ENCODE results near the gene THRB.

THRB gene

GRCh38 chr3:24387493-24387892 lies 107.2 kb downstream of the THRB start:
- H3K9ac ChIP-seq (ENCODE audit: low read depth in 1 of 2, low read length in 2 of 2): no peak overlapping the region
- no peak overlapping the region for H3K4me3 ChIP-seq (ENCODE audit: low read depth in 1 of 2, low read length in 2 of 2)
- no peaks in the 10 kb centered on the region for H3K27me3 ChIP-seq (ENCODE audit: control insufficient read depth in 1 of 2, insufficient read depth in 2 of 2, low read length in 2 of 2)
- peaks cover 4 to 7% of the 10 kb centered on the region in 2 donors for H3K4me1 ChIP-seq (ENCODE audit: control insufficient read depth in 1 of 2, insufficient read depth in 2 of 2, low read length in 2 of 2)
- no peaks in the 10 kb centered on the region for H3K36me3 ChIP-seq (ENCODE audit: control insufficient read depth in 1 of 2, insufficient read depth in 2 of 2, low read length in 2 of 2)
- H3K9me3 ChIP-seq (ENCODE audit: control insufficient read depth in 1 of 2, low read length in 2 of 2): no peaks in the 10 kb centered on the region
- no peak overlapping the region for H3K27ac ChIP-seq (ENCODE audit: low read depth, low read length)

GRCh38 chr3:24387000-24387399 lies 107.7 kb downstream of the THRB start:
- peaks cover 4 to 7% of the 10 kb centered on the region in 2 donors for H3K4me1 ChIP-seq (ENCODE audit: control insufficient read depth in 1 of 2, insufficient read depth in 2 of 2, low read length in 2 of 2)
- H3K27me3 ChIP-seq (ENCODE audit: control insufficient read depth in 1 of 2, insufficient read depth in 2 of 2, low read length in 2 of 2): no peaks in the 10 kb centered on the region
- H3K9ac ChIP-seq (ENCODE audit: low read depth in 1 of 2, low read length in 2 of 2): no peak overlapping the region
- no peaks in the 10 kb centered on the region for H3K36me3 ChIP-seq (ENCODE audit: control insufficient read depth in 1 of 2, insufficient read depth in 2 of 2, low read length in 2 of 2)
- H3K27ac ChIP-seq (ENCODE audit: low read depth, low read length): no peak overlapping the region
- H3K4me3 ChIP-seq (ENCODE audit: low read depth in 1 of 2, low read length in 2 of 2): no peak overlapping the region
- H3K9me3 ChIP-seq (ENCODE audit: control insufficient read depth in 1 of 2, low read length in 2 of 2): no peaks in the 10 kb centered on the region

GRCh38 chr3:24386458-24386857 lies 108.2 kb downstream of the THRB start:
- no peaks in the 10 kb centered on the region for H3K36me3 ChIP-seq (ENCODE audit: control insufficient read depth in 1 of 2, insufficient read depth in 2 of 2, low read length in 2 of 2)
- H3K4me1 ChIP-seq (ENCODE audit: control insufficient read depth in 1 of 2, insufficient read depth in 2 of 2, low read length in 2 of 2): peaks cover 4 to 7% of the 10 kb centered on the region in 2 donors
- no peaks in the 10 kb centered on the region for H3K27me3 ChIP-seq (ENCODE audit: control insufficient read depth in 1 of 2, insufficient read depth in 2 of 2, low read length in 2 of 2)

GRCh38 chr3:24385012-24385615 lies 109.5 kb downstream of the THRB start:
- H3K27me3 ChIP-seq (ENCODE audit: control insufficient read depth in 1 of 2, insufficient read depth in 2 of 2, low read length in 2 of 2): no peaks in the 10 kb centered on the region
- no peak overlapping the region for H3K4me3 ChIP-seq (ENCODE audit: low read depth in 1 of 2, low read length in 2 of 2)
- H3K36me3 ChIP-seq (ENCODE audit: control insufficient read depth in 1 of 2, insufficient read depth in 2 of 2, low read length in 2 of 2): no peaks in the 10 kb centered on the region
- H3K9ac ChIP-seq (ENCODE audit: low read depth in 1 of 2, low read length in 2 of 2): no peak overlapping the region
- no peaks in the 10 kb centered on the region for H3K9me3 ChIP-seq (ENCODE audit: control insufficient read depth in 1 of 2, low read length in 2 of 2)
- H3K27ac ChIP-seq (ENCODE audit: low read depth, low read length): no peak overlapping the region
- H3K4me1 ChIP-seq (ENCODE audit: control insufficient read depth in 1 of 2, insufficient read depth in 2 of 2, low read length in 2 of 2): peaks cover 0 to 6% of the 10 kb centered on the region in 2 donors

More at GRCh38 chr3:24386458-24386857, 108.2 kb downstream of the THRB start:
- H3K27ac ChIP-seq (ENCODE audit: low read depth, low read length): no peak overlapping the region
- no peaks in the 10 kb centered on the region for H3K9me3 ChIP-seq (ENCODE audit: control insufficient read depth in 1 of 2, low read length in 2 of 2)
- no peak overlapping the region for H3K4me3 ChIP-seq (ENCODE audit: low read depth in 1 of 2, low read length in 2 of 2)
- H3K9ac ChIP-seq (ENCODE audit: low read depth in 1 of 2, low read length in 2 of 2): no peak overlapping the region

- H3K9me3 ChIP-seq (ENCODE audit: control insufficient read depth in 1 of 2, low read length in 2 of 2): no peaks in the 10 kb centered on the region
- no peaks in the 10 kb centered on the region for H3K4me1 ChIP-seq (ENCODE audit: control insufficient read depth in 1 of 2, insufficient read depth in 2 of 2, low read length in 2 of 2)
- no peaks in the 10 kb centered on the region for H3K36me3 ChIP-seq (ENCODE audit: control insufficient read depth in 1 of 2, insufficient read depth in 2 of 2, low read length in 2 of 2)
- H3K27me3 ChIP-seq (ENCODE audit: control insufficient read depth in 1 of 2, insufficient read depth in 2 of 2, low read length in 2 of 2): no peaks in the 10 kb centered on the region
- H3K9ac ChIP-seq (ENCODE audit: low read depth in 1 of 2, low read length in 2 of 2): no peak overlapping the region
- no peak overlapping the region for H3K4me3 ChIP-seq (ENCODE audit: low read depth in 1 of 2, low read length in 2 of 2)
- H3K27ac ChIP-seq (ENCODE audit: low read depth, low read length): no peak overlapping the region
These were observed 112.0 kb downstream of the THRB start for GRCh38 chr3:24382647-24383046.

- Histone ChIP-seq H3K27ac (ENCODE audit: low read depth, low read length) (no peak overlapping the region), H3K27me3 (ENCODE audit: control insufficient read depth in 1 of 2, insufficient read depth in 2 of 2, low read length in 2 of 2) (no peaks in the 10 kb centered on the region), H3K9ac (ENCODE audit: low read depth in 1 of 2, low read length in 2 of 2) (no peak overlapping the region), H3K36me3 (ENCODE audit: control insufficient read depth in 1 of 2, insufficient read depth in 2 of 2, low read length in 2 of 2) (no peaks in the 10 kb centered on the region), H3K4me3 (ENCODE audit: low read depth in 1 of 2, low read length in 2 of 2) (no peak overlapping the region), H3K4me1 (ENCODE audit: control insufficient read depth in 1 of 2, insufficient read depth in 2 of 2, low read length in 2 of 2) (peaks cover under 1 to 3% of the 10 kb centered on the region in 2 donors), H3K9me3 (ENCODE audit: control insufficient read depth in 1 of 2, low read length in 2 of 2) (no peaks in the 10 kb centered on the region)
These were observed 114.7 kb downstream of the THRB start for GRCh38 chr3:24379936-24380335.

GRCh38 chr3:24378313-24378712 lies 116.3 kb downstream of the THRB start:
- Histone ChIP-seq H3K36me3 (ENCODE audit: control insufficient read depth in 1 of 2, insufficient read depth in 2 of 2, low read length in 2 of 2) (no peaks in the 10 kb centered on the region), H3K27me3 (ENCODE audit: control insufficient read depth in 1 of 2, insufficient read depth in 2 of 2, low read length in 2 of 2) (no peaks in the 10 kb centered on the region), H3K9ac (ENCODE audit: low read depth in 1 of 2, low read length in 2 of 2) (no peak overlapping the region), H3K27ac (ENCODE audit: low read depth, low read length) (no peak overlapping the region), H3K4me3 (ENCODE audit: low read depth in 1 of 2, low read length in 2 of 2) (no peak overlapping the region), H3K9me3 (ENCODE audit: control insufficient read depth in 1 of 2, low read length in 2 of 2) (no peaks in the 10 kb centered on the region), H3K4me1 (ENCODE audit: control insufficient read depth in 1 of 2, insufficient read depth in 2 of 2, low read length in 2 of 2) (peaks cover 3 to 4% of the 10 kb centered on the region in 2 donors)

GRCh38 chr3:24377218-24377993 lies 117.2 kb downstream of the THRB start:
- no peak overlapping the region for H3K4me3 ChIP-seq (ENCODE audit: low read depth in 1 of 2, low read length in 2 of 2)
- no peaks in the 10 kb centered on the region for H3K9me3 ChIP-seq (ENCODE audit: control insufficient read depth in 1 of 2, low read length in 2 of 2)
- no peak overlapping the region for H3K9ac ChIP-seq (ENCODE audit: low read depth in 1 of 2, low read length in 2 of 2)
- H3K27me3 ChIP-seq (ENCODE audit: control insufficient read depth in 1 of 2, insufficient read depth in 2 of 2, low read length in 2 of 2): no peaks in the 10 kb centered on the region
- H3K4me1 ChIP-seq (ENCODE audit: control insufficient read depth in 1 of 2, insufficient read depth in 2 of 2, low read length in 2 of 2): peaks cover 3 to 4% of the 10 kb centered on the region in 2 donors
- no peak overlapping the region for H3K27ac ChIP-seq (ENCODE audit: low read depth, low read length)
- no peaks in the 10 kb centered on the region for H3K36me3 ChIP-seq (ENCODE audit: control insufficient read depth in 1 of 2, insufficient read depth in 2 of 2, low read length in 2 of 2)

- peaks cover 3 to 4% of the 10 kb centered on the region in 2 donors for H3K4me1 ChIP-seq (ENCODE audit: control insufficient read depth in 1 of 2, insufficient read depth in 2 of 2, low read length in 2 of 2)
- no peak overlapping the region for H3K27ac ChIP-seq (ENCODE audit: low read depth, low read length)
- H3K4me3 ChIP-seq (ENCODE audit: low read depth in 1 of 2, low read length in 2 of 2): no peak overlapping the region
These were observed 118.7 kb downstream of the THRB start for GRCh38 chr3:24375947-24376384.

GRCh38 chr3:24374801-24375200 lies 119.8 kb downstream of the THRB start:
- Histone ChIP-seq H3K4me1 (ENCODE audit: control insufficient read depth in 1 of 2, insufficient read depth in 2 of 2, low read length in 2 of 2) (peaks cover 3 to 4% of the 10 kb centered on the region in 2 donors), H3K27me3 (ENCODE audit: control insufficient read depth in 1 of 2, insufficient read depth in 2 of 2, low read length in 2 of 2) (peaks cover 0 to 4% of the 10 kb centered on the region in 2 donors), H3K27ac (ENCODE audit: low read depth, low read length) (no peak overlapping the region), H3K9me3 (ENCODE audit: control insufficient read depth in 1 of 2, low read length in 2 of 2) (no peaks in the 10 kb centered on the region), H3K9ac (ENCODE audit: low read depth in 1 of 2, low read length in 2 of 2) (no peak overlapping the region), H3K4me3 (ENCODE audit: low read depth in 1 of 2, low read length in 2 of 2) (no peak overlapping the region), H3K36me3 (ENCODE audit: control insufficient read depth in 1 of 2, insufficient read depth in 2 of 2, low read length in 2 of 2) (no peaks in the 10 kb centered on the region)

More at GRCh38 chr3:24375947-24376384, 118.7 kb downstream of the THRB start:
- no peaks in the 10 kb centered on the region for H3K9me3 ChIP-seq (ENCODE audit: control insufficient read depth in 1 of 2, low read length in 2 of 2)
- no peaks in the 10 kb centered on the region for H3K36me3 ChIP-seq (ENCODE audit: control insufficient read depth in 1 of 2, insufficient read depth in 2 of 2, low read length in 2 of 2)
- H3K27me3 ChIP-seq (ENCODE audit: control insufficient read depth in 1 of 2, insufficient read depth in 2 of 2, low read length in 2 of 2): no peaks in the 10 kb centered on the region
- H3K9ac ChIP-seq (ENCODE audit: low read depth in 1 of 2, low read length in 2 of 2): no peak overlapping the region
